HG03175 (cell line): ENCODE measurements around the gene SOX6.

Experiments used
- ATAC-seq: cut with Tn5 transposase; IDR thresholded peaks from one replicate; pipeline ENCODE4 v1.9.1; 2021; ENCODE audit warnings: mild to moderate bottlenecking, moderate library complexity; ENCODE audit not compliant: unreplicated experiment

The SOX6 gene

GRCh38 chr11:15969701-15970329 is 386.5 kb downstream of the SOX6 start:
- ATAC-seq: peak; percentile 42

GRCh38 chr11:15969281-15969680 is 387.1 kb downstream of the SOX6 start:
- ATAC-seq: peak; percentile 61

GRCh38 chr11:15968461-15969130 is 387.8 kb downstream of the SOX6 start:
- ATAC-seq: no peak

GRCh38 chr11:15967966-15968365 is 388.4 kb downstream of the SOX6 start:
- ATAC-seq: no peak

GRCh38 chr11:15967166-15967565 is 389.2 kb downstream of the SOX6 start:
- no peak for ATAC-seq

- no peak for ATAC-seq
Measured at GRCh38 chr11:15965562-15966250, 390.6 kb downstream of the SOX6 start.

- no peak for ATAC-seq
Measured at GRCh38 chr11:15963266-15963665, 393.1 kb downstream of the SOX6 start.

GRCh38 chr11:15958910-15959309 is 397.4 kb downstream of the SOX6 start:
- ATAC-seq: no peak

- ATAC-seq: no peak
Measured at GRCh38 chr11:15957234-15957633, 399.1 kb downstream of the SOX6 start.

GRCh38 chr11:15956302-15956701 is 400.0 kb downstream of the SOX6 start:
- ATAC-seq: no peak

- no peak for ATAC-seq
Measured at GRCh38 chr11:15955595-15955994, 400.8 kb downstream of the SOX6 start.

- no peak for ATAC-seq
Measured at GRCh38 chr11:15947681-15948648, 408.4 kb downstream of the SOX6 start.

GRCh38 chr11:15945726-15946125 is 410.6 kb downstream of the SOX6 start:
- no peak for ATAC-seq

GRCh38 chr11:15944460-15944859 is 411.9 kb downstream of the SOX6 start:
- ATAC-seq: no peak

GRCh38 chr11:15943418-15944197 is 412.7 kb downstream of the SOX6 start:
- no peak for ATAC-seq

- ATAC-seq: no peak
Measured at GRCh38 chr11:15942936-15943335, 413.4 kb downstream of the SOX6 start.

GRCh38 chr11:15942126-15942525 is 414.2 kb downstream of the SOX6 start:
- ATAC-seq: no peak

GRCh38 chr11:15941206-15941770 is 415.1 kb downstream of the SOX6 start:
- ATAC-seq: no peak

GRCh38 chr11:15940462-15941205 is 415.7 kb downstream of the SOX6 start:
- peak; percentile 43 for ATAC-seq
